GM23338 (cell line): ENCODE results near the gene CTU2. TPM values are rescaled to one million over a fixed set of nuclear protein-coding genes. Genes with fewer than 3 reads are reported as not detected.

Source experiments
- ATAC-seq: fragments of 200-7000 bp; cut with Tn5 transposase; 3 replicates; pipeline ENCODE4 v1.9.1; 2020
- DNase-seq: peaks from one replicate; pipeline ENCODE4 v3.0.0-alpha.2; 2015; ENCODE audit warnings: low spot score
- H2AFZ ChIP-seq: fragments of 200-600 bp; sonication (generic); 2 replicates; pipeline ENCODE4 v1.8.0; 2016; ENCODE audit warnings: antibody characterized with exemption, mild to moderate bottlenecking, moderate library complexity
- H3F3A ChIP-seq: fragments of 200-600 bp; sonication (generic); replicated peaks from 2 replicates; pipeline ENCODE4 v1.8.0; 2017; ENCODE audit warnings: antibody characterized with exemption, mixed run types, low read depth
- H3K27ac ChIP-seq: fragments of 200-600 bp; sonication (generic); 2 replicates; pipeline ENCODE4 v1.6.1; 2016; ENCODE audit warnings: low read depth
- H3K27me3 ChIP-seq: fragments of 200-600 bp; sonication (generic); 2 replicates; pipeline ENCODE4 v1.8.0; 2016; ENCODE audit warnings: mild to moderate bottlenecking, mixed run types, moderate library complexity; ENCODE audit not compliant: insufficient read depth
- H3K36me3 ChIP-seq: fragments of 200-600 bp; sonication (generic); 2 replicates; pipeline ENCODE4 v1.8.0; 2016; ENCODE audit warnings: mild to moderate bottlenecking; ENCODE audit not compliant: insufficient read depth
- H3K4me1 ChIP-seq: fragments of 200-600 bp; sonication (generic); 2 replicates; pipeline ENCODE4 v1.8.0; 2016; ENCODE audit warnings: mild to moderate bottlenecking, moderate library complexity; ENCODE audit not compliant: insufficient read depth
- H3K4me2 ChIP-seq: fragments of 200-600 bp; sonication (generic); 2 replicates; pipeline ENCODE4 v1.7.1; 2017; ENCODE audit warnings: mixed run types
- H3K4me3 ChIP-seq: fragments of 200-600 bp; sonication (generic); 2 replicates; pipeline ENCODE4 v1.6.1; 2016; ENCODE audit warnings: mixed run types
- H3K79me2 ChIP-seq: fragments of 200-600 bp; sonication (generic); replicated peaks from 2 replicates; pipeline ENCODE4 v1.8.0; 2017; ENCODE audit warnings: mild to moderate bottlenecking; ENCODE audit not compliant: insufficient read depth
- H3K9me2 ChIP-seq: fragments of 200-600 bp; sonication (generic); 2 replicates; pipeline ENCODE4 v1.8.0; 2017; ENCODE audit not compliant: insufficient read depth
- H4K20me1 ChIP-seq: fragments of 200-600 bp; sonication (generic); replicated peaks from 2 replicates; pipeline ENCODE4 v1.8.0; 2017; ENCODE audit warnings: mild to moderate bottlenecking; ENCODE audit not compliant: insufficient read depth
- H3K27ac Mint-ChIP-seq: 2 replicates; pipeline ENCODE4 v1.8.0; 2020; ENCODE audit warnings: inconsistent platforms, mild to moderate bottlenecking, moderate library complexity, mixed read lengths
- H3K27me3 Mint-ChIP-seq: 3 replicates; pipeline ENCODE4 v1.8.0; 2022; ENCODE audit warnings: low read depth, mild to moderate bottlenecking, moderate library complexity, mixed read lengths, inconsistent platforms; ENCODE audit not compliant: insufficient read depth, poor library complexity
- H3K36me3 Mint-ChIP-seq: 3 replicates; pipeline ENCODE4 v1.8.0; 2021; ENCODE audit warnings: low read depth, mild to moderate bottlenecking, inconsistent platforms, moderate library complexity, mixed read lengths
- H3K4me1 Mint-ChIP-seq: 3 replicates; pipeline ENCODE4 v1.8.0; 2020; ENCODE audit warnings: mild to moderate bottlenecking, inconsistent platforms, mixed read lengths
- H3K4me3 Mint-ChIP-seq: 3 replicates; pipeline ENCODE4 v1.8.0; 2021; ENCODE audit warnings: moderate library complexity, mild to moderate bottlenecking, inconsistent platforms, mixed read lengths
- H3K9me3 Mint-ChIP-seq: 3 replicates; pipeline ENCODE4 v1.8.0; 2020; ENCODE audit warnings: moderate library complexity, mild to moderate bottlenecking, inconsistent platforms, mixed read lengths
- CREB1 ChIP-seq: fragments of 250-450 bp; sonication (Bioruptor Pico); IDR thresholded peaks from 2 replicates; pipeline ENCODE4 v1.5.0; 2020; ENCODE audit warnings: low read depth, mild to moderate bottlenecking, moderate library complexity
- CTCF ChIP-seq, 2 experiments: fragments of 200-600 bp in 1 of 2; sonication (generic) in 1 of 2; conservative IDR thresholded peaks; 2 replicates each; pipeline versions ENCODE4 v1.5.1 to v1.6.1; 2016 to 2017; ENCODE audit warnings: antibody characterized with exemption in 2 of 2, low read depth in 2 of 2, mild to moderate bottlenecking in 2 of 2, moderate library complexity in 1 of 2
- EZH2phosphoT487 ChIP-seq: fragments of 200-600 bp; sonication (generic); IDR thresholded peaks from one replicate; pipeline ENCODE4 v1.8.1; 2018; ENCODE audit warnings: antibody characterized with exemption; ENCODE audit not compliant: unreplicated experiment
- NANOG ChIP-seq: IDR thresholded peaks from 2 replicates; pipeline ENCODE4 v1.6.1; 2016; ENCODE audit warnings: antibody characterized with exemption, borderline replicate concordance
- POLR2AphosphoS5 ChIP-seq: IDR thresholded peaks from 2 replicates; pipeline ENCODE4 v1.6.1; 2016; ENCODE audit warnings: antibody characterized with exemption, low read depth
- STAT1 ChIP-seq: IDR thresholded peaks from one replicate; pipeline ENCODE4 v1.6.1; 2016; ENCODE audit warnings: antibody characterized with exemption; ENCODE audit not compliant: unreplicated experiment
- ZNF114 ChIP-seq: fragments of 250-450 bp; sonication (Bioruptor Pico); IDR thresholded peaks from 2 replicates; pipeline ENCODE4 v1.5.0; 2020; ENCODE audit warnings: mild to moderate bottlenecking, moderate library complexity
- polyA plus RNA-seq: library from polyadenylated mRNA; unstranded; fragments of >200 nt; fragmentation: Nextera tagmentation; extraction: Ambion mirVana; gene quantifications from 2 replicates; pipeline ENCODE4 v1.2.1, GENCODE V29; 2016
- total RNA-seq: library from RNA; depleted of rRNA; stranded (reverse); fragments of >200 nt; shearing (Covaris generic); gene quantifications from 2 replicates; pipeline ENCODE4 v1.2.3, GENCODE V29; 2014
- TF ChIP-seq, protein P1 (sequence below): IDR thresholded peaks from 2 replicates; pipeline ENCODE4 v1.6.1; 2016; ENCODE audit warnings: antibody characterized with exemption
- TF ChIP-seq, protein P2 (sequence below): IDR thresholded peaks from one replicate; pipeline ENCODE4 v1.6.1; 2018; ENCODE audit warnings: antibody characterized with exemption; ENCODE audit not compliant: unreplicated experiment

The CTU2 gene
- total and polyA plus RNA-seq, 2 experiments from 2014 or later = 22.3 to 25.7 TPM

DNA sequence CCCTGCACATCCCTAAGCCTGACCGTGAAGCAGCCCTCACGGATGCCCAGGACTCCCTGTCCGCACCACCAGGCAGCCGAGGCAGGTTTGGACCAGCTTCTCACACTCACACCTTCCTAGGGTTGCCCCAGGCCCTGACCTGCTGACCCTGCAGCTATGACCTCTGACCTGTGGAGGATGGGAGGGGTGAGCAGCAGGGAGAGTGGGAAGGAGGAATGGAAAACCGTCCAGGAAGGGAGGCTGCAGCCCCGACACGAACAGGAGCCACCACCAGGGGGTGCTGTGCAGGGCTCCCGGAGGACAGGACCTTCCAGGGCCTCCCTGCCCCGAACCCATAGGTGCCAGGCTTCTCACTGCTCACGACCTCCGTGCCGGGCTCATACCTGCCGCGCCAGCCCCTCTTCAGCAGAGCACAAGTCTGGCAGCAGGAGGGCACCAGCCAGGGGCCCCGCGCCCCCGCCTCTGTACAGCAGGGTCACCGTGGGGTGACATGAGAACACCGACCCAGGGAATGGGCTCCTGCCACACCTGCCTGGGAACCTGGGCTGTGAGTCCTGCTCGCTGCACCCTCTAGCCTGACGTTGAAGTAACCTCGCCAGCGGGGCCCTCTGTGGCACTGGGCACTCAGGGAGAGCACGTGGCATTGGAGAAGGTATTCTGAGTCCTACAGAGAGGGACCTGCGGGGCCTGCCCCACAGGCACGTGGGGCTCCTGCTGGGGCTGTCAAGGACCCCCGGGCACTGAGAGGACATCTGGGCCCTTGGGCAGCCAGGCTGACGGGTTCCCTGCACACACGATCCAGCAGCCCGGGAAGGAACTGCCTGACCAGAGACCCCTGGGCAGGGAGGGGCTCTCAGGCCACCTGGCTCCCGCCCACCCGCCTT, 37.6 kb downstream of the CTU2 start:
- Mint-ChIP-seq H3K36me3 (no peaks in the 10 kb centered on the region), H3K9me3 (no peaks in the 10 kb centered on the region), H3K27ac (no peak overlapping the region), H3K4me3 (no peak overlapping the region), H3K4me1 (peaks cover 7% of the 10 kb centered on the region; the same call in 2 of the 3 replicates), H3K27me3 (peaks cover 9% of the 10 kb centered on the region)
- DNase-seq (peak; percentile 88), ATAC-seq (peak; percentile 78)
- H2AFZ ChIP-seq = no peak overlapping the region
- no peaks in the 10 kb centered on the region for H3F3A ChIP-seq
- H3K4me3 ChIP-seq = no peak overlapping the region
- no peak overlapping the region for H3K4me2 ChIP-seq
- no peaks in the 10 kb centered on the region; the same call in 1 of the 2 replicates for H3K36me3 ChIP-seq
- no peaks in the 10 kb centered on the region for H3K9me2 ChIP-seq
- H3K4me1 ChIP-seq = no peaks in the 10 kb centered on the region; the same call in 1 of the 2 replicates
- H3K27me3 ChIP-seq = no peaks in the 10 kb centered on the region
- no peaks in the 10 kb centered on the region for H3K79me2 ChIP-seq
- TF ChIP-seq CREB1 (no peak), CTCF (conservative IDR thresholded peaks at IDR 0.05; ENCODE audit: low read depth in 2 of 2) (peak; percentile 78 to 89), STAT1 (no peak)
- no peaks in the 10 kb centered on the region for H4K20me1 ChIP-seq
- H3K27ac ChIP-seq = no peak overlapping the region

DNA sequence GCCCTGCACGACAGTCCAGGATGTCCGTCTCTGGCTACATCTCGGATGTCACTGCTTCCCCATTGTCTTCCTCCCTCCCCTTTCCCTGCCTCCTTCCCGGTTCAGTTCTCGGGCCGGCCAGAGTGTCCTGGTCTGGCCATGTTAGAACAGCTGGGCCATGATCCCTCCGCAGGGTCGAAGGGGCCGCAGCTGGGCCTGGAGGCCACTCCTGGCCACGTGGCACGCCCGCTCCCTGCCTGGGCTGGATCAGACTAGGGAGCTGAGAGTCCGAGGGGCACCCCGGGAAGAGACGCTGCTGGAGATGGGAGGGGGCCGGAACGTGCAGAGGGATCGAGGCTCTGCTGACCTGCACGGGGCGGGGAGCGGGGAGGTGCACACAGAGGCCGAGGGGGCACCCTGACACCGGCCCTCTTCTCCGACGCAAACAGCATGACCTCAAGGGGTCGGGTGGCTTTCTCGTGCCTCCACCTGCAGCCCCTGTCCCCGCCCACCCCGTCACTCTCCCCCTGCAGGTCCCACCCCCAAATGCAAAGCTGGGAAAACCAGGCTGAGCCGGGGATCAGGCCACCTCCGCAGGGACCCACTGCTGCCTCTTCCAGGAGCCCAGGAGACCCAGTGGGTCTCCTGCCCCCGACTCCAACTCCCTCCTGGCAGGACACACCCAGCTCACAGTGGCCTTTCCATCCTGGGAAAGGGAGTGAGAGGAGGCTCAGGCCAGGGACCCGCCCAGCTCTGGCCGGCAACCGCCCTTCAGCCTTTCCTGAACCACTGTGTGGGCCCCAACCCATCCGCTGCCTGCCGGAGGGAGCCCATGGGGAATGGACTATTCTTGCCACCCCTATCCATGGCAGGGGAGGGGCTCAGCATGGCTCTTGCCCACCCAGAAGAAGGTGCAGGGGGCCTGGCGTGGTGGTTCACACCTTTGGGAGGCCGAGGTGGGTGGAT, 38.5 kb downstream of the CTU2 start:
- Histone ChIP-seq H3K4me1 (no peaks in the 10 kb centered on the region; the same call in 1 of the 2 replicates), H3K36me3 (no peaks in the 10 kb centered on the region; the same call in 1 of the 2 replicates), H3K4me3 (no peak overlapping the region), H3K4me2 (no peak overlapping the region), H3K27ac (no peak overlapping the region), H4K20me1 (no peaks in the 10 kb centered on the region), H3K9me2 (no peaks in the 10 kb centered on the region), H3K79me2 (no peaks in the 10 kb centered on the region), H3F3A (no peaks in the 10 kb centered on the region), H3K27me3 (no peaks in the 10 kb centered on the region), H2AFZ (no peak overlapping the region)
- Mint-ChIP-seq H3K9me3 (no peaks in the 10 kb centered on the region), H3K4me3 (no peak overlapping the region), H3K4me1 (peaks cover 7% of the 10 kb centered on the region; the same call in 2 of the 3 replicates), H3K36me3 (no peaks in the 10 kb centered on the region), H3K27me3 (peaks cover 11% of the 10 kb centered on the region), H3K27ac (no peak overlapping the region)
- TF ChIP-seq, protein P1, sequence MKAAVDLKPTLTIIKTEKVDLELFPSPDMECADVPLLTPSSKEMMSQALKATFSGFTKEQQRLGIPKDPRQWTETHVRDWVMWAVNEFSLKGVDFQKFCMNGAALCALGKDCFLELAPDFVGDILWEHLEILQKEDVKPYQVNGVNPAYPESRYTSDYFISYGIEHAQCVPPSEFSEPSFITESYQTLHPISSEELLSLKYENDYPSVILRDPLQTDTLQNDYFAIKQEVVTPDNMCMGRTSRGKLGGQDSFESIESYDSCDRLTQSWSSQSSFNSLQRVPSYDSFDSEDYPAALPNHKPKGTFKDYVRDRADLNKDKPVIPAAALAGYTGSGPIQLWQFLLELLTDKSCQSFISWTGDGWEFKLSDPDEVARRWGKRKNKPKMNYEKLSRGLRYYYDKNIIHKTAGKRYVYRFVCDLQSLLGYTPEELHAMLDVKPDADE = no peak
- TF ChIP-seq, protein P2, sequence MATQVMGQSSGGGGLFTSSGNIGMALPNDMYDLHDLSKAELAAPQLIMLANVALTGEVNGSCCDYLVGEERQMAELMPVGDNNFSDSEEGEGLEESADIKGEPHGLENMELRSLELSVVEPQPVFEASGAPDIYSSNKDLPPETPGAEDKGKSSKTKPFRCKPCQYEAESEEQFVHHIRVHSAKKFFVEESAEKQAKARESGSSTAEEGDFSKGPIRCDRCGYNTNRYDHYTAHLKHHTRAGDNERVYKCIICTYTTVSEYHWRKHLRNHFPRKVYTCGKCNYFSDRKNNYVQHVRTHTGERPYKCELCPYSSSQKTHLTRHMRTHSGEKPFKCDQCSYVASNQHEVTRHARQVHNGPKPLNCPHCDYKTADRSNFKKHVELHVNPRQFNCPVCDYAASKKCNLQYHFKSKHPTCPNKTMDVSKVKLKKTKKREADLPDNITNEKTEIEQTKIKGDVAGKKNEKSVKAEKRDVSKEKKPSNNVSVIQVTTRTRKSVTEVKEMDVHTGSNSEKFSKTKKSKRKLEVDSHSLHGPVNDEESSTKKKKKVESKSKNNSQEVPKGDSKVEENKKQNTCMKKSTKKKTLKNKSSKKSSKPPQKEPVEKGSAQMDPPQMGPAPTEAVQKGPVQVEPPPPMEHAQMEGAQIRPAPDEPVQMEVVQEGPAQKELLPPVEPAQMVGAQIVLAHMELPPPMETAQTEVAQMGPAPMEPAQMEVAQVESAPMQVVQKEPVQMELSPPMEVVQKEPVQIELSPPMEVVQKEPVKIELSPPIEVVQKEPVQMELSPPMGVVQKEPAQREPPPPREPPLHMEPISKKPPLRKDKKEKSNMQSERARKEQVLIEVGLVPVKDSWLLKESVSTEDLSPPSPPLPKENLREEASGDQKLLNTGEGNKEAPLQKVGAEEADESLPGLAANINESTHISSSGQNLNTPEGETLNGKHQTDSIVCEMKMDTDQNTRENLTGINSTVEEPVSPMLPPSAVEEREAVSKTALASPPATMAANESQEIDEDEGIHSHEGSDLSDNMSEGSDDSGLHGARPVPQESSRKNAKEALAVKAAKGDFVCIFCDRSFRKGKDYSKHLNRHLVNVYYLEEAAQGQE = no peak
- TF ChIP-seq CTCF (conservative IDR thresholded peaks at IDR 0.05; ENCODE audit: low read depth in 2 of 2) (no peak), POLR2AphosphoS5 (no peak), CREB1 (no peak), NANOG (no peak), EZH2phosphoT487 (no peak), ZNF114 (CRISPR knock-in tag) (no peak)
- ATAC-seq (peak; percentile 27), DNase-seq (peak; percentile 48)
